Activated naive CD8-positive, alpha-beta T cell treated with anti-CD3 and anti-CD28 coated beads, Interleukin-2, amount 50 U/mL, for 16 hours (primary cell): ENCODE results near the gene HIC1.

Source experiments
- DNase-seq: peaks from one replicate; pipeline ENCODE4 v3.0.0-alpha.2; 2020; ENCODE audit warnings: low read depth, low spot score

HIC1 gene

GRCh38 chr17:2025622-2026309 lies 29.1 kb upstream of the HIC1 start:
- DNase-seq = no peak

DNA sequence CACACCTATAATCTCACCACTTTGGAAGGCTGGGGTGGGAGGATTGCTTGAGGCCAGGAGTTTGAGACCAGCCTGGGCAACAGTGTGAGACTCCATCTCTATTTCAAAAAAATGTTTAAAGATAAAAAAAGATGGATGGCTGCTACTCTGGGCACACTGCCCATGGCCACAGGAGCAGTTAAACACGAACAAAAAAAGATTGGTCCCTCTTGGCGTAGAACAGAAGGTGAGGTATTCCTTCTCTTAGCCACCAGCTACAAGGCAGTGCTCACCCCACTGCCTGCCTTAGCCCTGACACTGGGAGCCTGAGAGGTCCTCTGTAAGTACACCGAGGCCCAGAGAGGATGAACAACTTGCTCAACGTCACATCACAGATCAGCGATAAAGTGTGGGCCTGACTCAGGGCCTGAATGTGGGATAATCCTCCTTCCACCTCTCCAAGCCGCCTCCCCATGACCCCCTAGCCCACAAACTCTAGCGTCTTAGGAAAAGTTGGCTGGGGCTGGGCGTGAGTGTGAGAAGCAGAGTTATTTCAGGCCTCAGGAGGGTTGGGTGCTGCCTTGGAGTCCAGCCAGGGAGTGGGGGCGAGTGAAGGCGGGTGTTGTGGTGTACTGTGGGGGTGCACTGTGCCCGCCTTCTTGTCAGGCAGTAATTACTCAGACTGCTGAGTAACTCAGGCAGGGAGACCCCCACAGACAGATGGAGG lies 27.2 kb upstream of the HIC1 start:
- DNase-seq = no peak

DNA sequence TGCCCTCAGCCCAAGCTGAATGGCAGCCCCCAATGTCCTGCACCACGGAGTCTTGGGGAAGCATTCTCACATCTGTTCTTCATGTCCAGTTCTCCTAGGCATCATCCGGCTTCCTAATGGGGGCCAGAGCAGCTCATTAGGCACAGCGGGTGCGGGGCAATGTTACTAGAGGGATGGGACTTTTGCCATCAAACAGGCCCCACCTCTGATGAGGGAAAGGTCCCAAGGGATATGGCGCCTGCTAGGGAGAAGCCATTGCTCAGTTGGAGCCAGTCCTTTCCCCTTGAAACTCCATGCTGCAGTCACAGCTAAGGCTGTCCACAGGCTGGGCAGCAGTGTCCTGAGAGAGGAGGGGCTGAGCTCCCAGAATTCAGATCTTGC lies 26.7 kb upstream of the HIC1 start:
- no peak for DNase-seq

GRCh38 chr17:2028737-2029136 lies 26.2 kb upstream of the HIC1 start:
- DNase-seq = no peak

DNA sequence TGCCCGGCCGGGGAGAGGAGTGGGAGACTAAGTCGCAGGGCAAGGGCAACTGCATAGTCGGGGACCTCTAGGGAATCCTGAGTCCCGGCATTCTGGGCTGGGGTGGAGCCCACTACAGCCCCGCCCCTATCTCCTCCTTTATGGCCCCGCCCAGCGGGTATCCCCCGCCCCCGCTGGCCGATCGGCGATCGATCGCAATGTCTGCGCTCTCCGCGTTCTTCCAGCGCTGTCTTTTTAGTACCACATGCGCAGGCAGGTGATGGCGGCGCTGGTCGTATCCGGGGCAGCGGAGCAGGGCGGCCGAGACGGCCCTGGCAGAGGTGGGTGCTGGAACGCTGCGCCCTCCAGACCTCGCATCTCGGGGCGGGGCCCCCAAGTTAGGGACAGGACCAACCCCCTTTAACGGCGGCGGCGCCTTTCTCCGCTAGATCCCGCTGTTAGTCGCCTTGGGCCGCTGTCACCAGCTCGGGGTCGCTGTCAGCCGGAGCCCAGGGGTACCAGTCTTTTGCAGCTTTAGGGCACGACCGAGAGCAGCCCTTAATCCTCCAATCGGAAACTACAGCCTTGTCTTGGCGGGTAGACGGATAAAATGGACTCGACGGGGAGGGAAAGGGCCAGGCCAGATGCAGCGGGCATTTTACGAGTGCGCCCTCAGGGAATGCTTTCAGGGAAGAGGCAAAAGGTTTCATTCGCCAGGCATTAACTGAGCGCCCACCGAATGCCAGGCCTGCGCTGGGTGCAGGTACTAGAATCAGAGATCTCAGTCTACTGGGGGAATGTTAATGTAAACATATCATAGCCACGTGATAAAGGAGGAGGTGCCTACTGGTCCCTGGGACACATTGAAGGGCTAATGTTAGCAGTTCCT lies 24.8 kb upstream of the HIC1 start, which contains the start of gene DPH1:
Gene DPH1 (plus strand): TSS at position 243 of the 868 bp plus-strand sequence. CDS start 17 bp downstream, at position 260.
- peak; percentile 74 for DNase-seq

GRCh38 chr17:2030779-2031163 lies 24.1 kb upstream of the HIC1 start:
- no peak for DNase-seq

DNA sequence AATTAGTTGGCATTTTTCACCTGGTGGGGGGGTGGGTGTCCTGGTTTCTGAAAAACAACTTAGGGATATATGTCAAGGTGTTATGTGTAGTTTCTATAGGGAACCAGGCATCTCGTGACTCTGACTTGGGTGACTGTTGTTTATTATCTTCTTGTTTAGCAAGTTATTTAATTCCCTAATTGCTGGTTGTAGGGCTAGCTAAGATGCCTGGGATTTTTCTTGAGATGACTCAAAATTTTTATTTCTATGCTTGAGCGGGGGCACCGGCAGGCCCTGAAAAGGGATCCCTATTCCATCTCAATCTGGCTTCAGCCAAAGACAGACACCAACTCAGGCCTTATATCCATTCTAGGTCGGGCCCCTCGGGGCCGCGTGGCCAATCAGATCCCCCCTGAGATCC lies 21.8 kb upstream of the HIC1 start:
- DNase-seq = no peak

GRCh38 chr17:2034157-2034556 lies 20.7 kb upstream of the HIC1 start:
- DNase-seq = no peak

DNA sequence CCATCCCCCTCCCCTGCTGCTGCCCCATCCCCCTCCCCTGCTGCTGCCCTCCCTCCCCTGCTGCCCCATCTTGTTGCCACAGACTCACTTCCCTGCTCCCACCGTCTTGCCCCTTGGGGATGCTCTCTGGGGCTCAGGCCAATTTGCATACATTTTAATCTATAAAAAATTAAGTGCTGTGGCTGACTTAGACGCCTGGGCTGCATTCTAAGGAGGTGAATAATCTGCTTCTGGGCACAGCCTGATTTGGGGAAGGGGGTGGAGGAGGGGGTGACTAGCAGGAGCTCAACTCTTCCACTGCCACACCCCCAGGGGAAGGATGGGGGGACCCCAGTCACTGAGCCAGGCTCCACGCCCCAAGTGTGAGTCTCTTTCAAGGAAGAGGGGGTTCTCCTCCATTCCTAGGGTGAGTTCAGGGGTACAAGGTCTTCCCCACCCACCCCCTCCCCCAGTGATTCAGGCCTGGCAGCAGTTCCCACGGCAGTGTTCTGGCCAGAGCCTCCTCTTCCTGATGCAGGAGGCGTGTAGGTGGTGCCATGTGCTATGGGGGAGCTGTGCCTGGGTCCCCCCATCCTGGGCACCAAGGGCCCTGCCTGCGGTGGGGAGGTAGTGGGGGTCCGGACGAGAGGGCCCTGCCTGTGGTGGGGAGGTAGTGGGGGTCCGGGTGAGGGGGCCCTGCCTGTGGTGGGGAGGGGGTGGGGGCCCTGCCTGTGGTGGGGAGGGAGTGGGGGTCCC lies 19.9 kb upstream of the HIC1 start:
- no peak for DNase-seq

DNA sequence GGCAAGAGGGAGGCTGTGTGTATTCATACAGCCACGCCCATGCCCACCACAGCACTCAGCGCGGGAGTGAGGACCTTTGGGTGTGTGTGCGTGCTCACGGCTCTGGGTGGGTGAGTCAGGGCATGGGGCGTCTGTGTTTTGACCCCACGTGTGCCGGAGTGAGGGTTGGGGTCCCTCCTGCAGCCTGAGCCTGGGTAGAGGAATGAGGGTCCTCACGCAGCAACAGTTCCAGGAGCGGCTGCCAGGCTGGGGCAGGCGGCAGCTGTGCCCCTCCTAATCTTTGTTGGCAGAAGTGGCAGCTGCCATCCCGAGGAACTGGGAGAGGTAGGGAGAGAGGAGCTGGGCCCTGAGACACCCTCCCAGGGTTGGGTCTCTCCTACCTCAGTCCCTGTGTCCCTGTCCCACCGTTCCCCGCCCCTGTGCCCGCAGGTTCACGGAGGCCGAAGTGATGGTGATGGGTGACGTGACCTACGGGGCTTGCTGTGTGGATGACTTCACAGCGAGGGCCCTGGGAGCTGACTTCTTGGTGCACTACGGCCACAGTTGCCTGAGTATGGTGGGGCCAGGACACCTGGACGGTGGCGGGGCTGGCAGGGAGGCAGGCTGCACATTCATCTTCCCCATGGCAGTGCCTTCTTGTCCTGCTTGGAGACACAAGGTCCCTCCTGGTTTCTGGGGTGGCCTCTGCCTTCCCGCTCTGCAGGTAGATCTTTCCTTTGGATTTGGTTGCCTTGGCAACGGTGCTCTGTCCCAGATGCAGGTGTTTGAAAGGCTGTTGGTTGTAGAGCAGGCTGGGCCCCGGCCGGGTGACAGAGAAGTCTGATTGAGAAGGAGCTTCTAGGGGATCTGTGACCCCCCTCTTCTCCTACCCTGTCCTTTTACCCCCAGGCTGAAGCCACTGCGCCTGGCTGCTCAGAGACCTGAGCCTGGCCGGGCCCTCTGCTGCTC lies 19.1 kb upstream of the HIC1 start:
- no peak for DNase-seq

- DNase-seq = no peak
Observed at GRCh38 chr17:2037155-2037554, 17.7 kb upstream of the HIC1 start.

GRCh38 chr17:2040219-2040827 lies 14.6 kb upstream of the HIC1 start:
- DNase-seq = no peak

GRCh38 chr17:2040942-2041560 lies 13.9 kb upstream of the HIC1 start:
- DNase-seq = no peak

DNA sequence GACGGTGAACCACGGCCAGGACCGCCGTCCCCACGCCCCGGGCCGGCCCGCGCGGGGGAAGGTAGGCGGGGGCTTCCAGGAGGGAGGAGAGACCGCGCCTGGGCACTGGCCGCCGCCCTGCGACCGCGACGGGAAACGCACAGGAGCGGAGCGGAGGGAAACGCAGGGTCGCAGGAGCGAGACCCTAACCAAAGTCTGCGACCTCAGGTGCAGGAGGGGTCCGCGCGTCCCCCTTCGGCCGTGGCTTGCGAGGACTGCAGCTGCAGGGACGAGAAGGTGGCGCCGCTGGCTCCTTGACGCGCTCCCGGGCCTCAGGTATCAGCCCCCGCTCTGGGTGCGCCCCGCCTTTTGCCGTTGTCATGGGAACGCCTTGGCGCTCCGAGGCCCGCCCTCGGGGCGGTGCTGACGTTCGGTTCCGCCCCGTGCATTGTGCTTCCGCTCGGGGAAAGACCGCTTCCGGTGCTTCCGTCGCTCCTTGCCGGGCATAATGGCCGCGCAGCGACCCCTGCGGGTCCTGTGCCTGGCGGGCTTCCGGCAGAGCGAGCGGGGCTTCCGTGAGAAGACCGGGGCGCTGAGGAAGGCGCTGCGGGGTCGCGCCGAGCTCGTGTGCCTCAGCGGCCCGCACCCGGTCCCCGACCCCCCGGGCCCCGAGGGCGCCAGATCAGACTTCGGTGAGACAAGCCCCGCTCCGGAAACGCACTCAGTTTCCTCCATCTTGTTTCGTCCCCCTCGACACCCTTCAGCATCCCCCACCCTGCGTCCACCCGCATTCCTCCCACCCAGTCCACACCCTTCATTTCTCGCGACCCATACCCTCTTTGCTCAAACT lies 13.1 kb upstream of the HIC1 start, which contains the start of gene OVCA2:
Gene OVCA2 (plus strand): TSS at position 462 of the 829 bp plus-strand sequence. CDS start 26 bp downstream, at position 488.
- DNase-seq = peak; percentile 95

DNA sequence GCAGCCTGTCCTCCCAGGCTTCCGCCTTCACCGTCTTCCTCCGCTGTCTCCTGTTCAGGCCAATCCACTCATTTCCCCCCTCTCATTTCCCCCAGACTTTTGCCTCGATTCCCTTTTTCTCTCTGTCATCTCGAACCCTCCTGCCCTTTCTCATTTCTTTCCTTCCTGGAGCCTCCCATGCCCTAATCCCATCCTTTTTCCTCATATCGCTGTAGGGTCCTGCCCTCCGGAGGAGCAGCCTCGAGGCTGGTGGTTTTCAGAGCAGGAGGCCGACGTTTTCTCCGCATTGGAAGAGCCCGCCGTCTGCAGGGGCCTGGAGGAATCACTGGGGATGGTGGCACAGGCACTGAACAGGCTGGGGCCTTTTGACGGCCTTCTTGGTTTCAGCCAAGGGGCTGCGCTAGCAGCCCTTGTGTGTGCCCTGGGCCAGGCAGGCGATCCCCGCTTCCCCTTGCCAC lies 12.5 kb upstream of the HIC1 start:
- no peak for DNase-seq

GRCh38 chr17:2042933-2043332 lies 12.0 kb upstream of the HIC1 start:
- DNase-seq = no peak

- no peak for DNase-seq
Observed at GRCh38 chr17:2043785-2044184, 11.1 kb upstream of the HIC1 start.

DNA sequence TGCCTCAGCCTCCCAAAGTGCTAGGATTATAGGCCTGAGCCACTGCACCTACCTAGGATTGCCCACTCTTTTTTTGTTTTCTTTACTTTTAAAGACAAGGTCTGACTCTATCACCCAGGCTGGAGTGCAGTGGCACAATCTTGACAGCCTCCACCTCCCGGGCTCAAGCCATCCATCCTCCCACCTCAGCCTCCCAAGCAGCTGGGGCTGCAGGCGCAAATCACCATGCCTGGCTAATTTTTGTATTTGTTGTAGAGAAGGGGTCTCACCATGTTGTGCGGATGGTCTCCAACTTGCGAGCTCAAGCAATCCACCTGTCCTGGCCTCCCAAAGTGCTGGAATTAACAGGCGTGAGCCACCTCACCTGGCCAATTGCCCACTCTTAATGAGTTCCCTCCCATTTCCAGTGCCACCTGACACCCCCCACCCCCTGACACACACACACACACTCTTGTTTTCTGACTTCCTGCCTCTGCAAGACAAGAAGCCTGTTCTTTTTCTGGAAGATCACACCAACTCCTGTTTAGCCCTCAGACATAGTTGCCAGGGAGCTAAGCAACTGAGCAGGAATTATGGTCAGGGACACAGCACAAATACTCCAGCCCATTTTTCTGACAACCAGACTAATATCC lies 10.5 kb upstream of the HIC1 start:
- no peak for DNase-seq
